COLO668 (cell line): ENCODE results near the gene GLDN.

Experiments used
- DNase-seq: peaks from one replicate; lab custom pipeline; 2025; ENCODE audit not compliant: unreplicated experiment; lab: John Stamatoyannopoulos, UW

The GLDN gene

DNA sequence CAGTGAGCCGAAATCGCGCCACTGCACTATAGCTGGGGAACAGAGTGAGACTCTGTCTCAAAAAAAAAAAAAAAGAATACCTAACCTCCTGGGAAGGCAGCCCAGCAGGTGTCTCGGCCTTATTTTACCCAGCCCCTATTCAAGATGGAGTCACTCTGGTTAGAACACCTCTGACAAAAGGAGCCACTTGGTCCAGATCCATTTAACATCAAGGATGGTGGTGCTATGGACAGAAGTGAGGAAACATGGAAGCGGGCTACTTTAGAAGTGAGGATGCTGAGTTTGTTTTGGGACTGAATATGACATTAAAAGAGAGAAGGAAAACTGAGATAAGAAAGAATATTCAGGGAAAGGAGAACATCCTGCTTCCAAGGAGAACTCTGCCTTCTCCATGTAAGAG is 14.7 kb downstream of the GLDN start:
- no peak for DNase-seq

GRCh38 chr15:51356983-51357382 is 15.5 kb downstream of the GLDN start:
- no peak for DNase-seq

- no peak for DNase-seq
These were observed 18.5 kb downstream of the GLDN start for GRCh38 chr15:51359981-51360380.

DNA sequence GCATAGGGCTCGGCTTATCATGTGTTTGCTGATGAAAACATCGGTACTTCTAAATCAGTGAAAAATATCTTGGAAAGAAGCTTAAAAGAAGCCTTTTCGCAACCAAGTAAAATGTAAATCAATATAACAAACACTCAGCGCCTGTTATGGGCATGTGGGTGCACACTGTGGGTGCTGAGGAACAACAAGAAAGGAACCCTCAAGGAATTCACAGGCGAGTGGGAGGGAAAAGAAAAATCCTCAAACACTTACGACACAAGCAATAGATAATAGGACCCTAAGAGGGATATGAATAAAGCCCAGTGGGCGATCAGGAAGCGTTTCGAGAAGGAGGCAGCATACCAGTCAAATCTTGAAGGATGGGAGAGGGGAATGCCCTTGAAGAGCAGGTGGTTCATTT is 21.9 kb downstream of the GLDN start:
- DNase-seq: no peak

DNA sequence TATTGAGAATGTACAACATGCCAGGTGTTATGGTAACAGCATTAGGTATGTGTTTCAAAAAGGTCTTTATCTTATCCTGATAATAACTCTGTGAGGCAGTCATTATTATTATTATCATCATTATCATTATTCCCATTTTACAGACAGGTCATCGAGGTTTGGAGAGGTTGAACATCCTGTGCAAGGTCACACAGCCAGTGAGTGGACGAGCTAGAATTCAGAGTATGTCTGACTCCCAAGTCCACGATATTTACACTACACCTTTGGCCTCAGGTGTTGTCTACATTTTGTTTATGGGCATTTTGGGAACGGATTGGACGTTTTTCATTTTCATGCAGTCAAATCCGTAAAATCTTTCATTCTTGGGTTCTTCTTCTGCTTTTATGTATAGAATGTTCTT is 24.0 kb downstream of the GLDN start:
- DNase-seq: no peak

GRCh38 chr15:51366071-51366470 is 24.6 kb downstream of the GLDN start:
- no peak for DNase-seq

DNA sequence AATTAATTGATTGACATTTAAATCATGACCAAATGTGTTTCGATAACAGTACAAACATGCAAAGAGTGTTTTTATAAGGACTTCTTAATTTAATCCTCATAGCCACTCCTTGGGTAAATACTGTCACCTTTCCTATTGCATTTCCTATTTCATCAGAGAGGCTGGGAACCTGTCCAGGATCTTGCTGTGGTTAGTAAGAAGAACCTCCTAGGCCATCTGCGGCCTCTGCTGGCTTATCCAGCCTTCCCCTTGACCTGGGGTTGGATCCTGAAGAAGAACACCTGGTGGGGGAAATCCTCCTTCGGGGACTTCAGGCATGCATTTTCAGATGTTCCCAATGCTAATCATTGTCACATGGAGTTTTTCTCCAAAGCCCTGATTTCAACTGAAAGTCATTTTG is 25.5 kb downstream of the GLDN start:
- peak; percentile 9 for DNase-seq

- no peak for DNase-seq
These were observed 26.0 kb downstream of the GLDN start for GRCh38 chr15:51367322-51367976.

GRCh38 chr15:51368307-51368706 is 26.9 kb downstream of the GLDN start:
- no peak for DNase-seq

- no peak for DNase-seq
These were observed 27.4 kb downstream of the GLDN start for GRCh38 chr15:51368751-51369450.

GRCh38 chr15:51369451-51369761 is 28.0 kb downstream of the GLDN start:
- no peak for DNase-seq

- DNase-seq: no peak
These were observed 29.8 kb downstream of the GLDN start for GRCh38 chr15:51371266-51371665.

DNA sequence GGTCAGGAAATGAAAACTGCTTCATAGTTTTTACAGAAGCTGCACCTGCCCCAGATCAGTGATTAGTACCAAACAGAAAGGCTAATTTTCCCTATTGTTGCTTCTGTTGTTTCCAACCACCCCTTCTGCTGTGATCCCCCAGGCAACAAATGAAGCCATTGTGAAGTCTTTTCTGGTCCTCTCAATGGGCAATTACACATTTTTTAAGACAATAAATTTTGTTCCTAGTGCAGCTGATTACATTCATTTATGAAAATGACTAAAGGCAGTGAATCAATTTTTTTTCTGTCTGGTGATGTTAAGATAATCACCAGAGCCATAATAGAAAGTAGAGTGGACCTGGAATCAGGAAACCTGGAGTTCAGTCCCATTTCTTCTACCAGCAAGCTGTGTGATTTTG is 32.7 kb downstream of the GLDN start:
- no peak for DNase-seq

DNA sequence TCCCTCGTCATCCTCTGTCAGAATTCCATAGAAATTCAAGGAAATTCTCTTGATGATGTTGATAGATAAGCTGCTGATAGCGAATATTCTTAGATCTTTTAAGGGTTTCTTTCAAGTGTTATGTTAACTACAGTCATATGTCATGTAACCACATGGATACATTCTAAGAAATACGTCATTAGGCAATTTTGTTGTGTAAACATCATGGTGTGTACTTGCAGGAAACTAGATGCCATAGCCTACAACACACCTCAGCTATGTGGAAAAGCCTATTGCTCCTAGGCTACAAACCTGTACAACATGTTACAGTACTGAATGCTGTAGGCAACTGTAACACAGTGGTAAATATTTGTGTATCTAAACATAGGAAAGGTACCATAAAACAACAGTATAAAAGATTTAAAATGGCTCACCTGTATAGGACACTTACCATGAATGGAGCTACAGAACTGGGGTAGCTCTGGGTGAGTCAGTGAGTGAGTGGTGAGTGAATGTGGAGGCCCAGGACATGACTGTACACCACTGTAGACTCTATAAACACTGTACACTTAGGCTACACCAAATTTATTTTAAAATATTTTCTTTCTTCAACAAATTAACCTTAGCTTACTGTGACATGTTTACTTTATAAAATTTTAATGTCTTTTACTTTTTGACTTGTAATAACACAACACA is 34.6 kb downstream of the GLDN start:
- no peak for DNase-seq

GRCh38 chr15:51377038-51377786 is 35.8 kb downstream of the GLDN start:
- no peak for DNase-seq

DNA sequence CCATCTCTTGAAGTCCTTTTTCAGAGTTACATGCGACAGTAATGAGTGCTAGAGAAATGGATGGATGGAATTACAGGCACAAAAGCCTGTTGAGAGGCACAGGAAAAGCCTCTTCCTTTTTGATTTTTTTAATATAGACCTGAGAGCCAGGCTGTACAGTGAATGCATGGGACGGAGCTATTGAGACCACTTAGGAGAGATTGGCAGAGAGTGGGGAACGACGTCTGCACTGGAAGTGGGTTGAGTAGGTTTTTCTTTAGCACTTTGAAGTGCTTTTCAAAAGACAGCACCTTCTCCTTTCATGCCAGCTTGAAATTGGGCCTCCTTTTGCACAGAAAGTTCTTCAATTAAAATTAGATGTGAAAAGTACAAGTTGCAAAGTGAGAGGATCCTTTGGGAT is 37.0 kb downstream of the GLDN start:
- DNase-seq: no peak

GRCh38 chr15:51379390-51379789 is 37.9 kb downstream of the GLDN start:
- no peak for DNase-seq

GRCh38 chr15:51380999-51381806 is 39.7 kb downstream of the GLDN start:
- DNase-seq: peak; percentile 56

- DNase-seq: peak; percentile 9
These were observed 41.3 kb downstream of the GLDN start for GRCh38 chr15:51382787-51383186.

DNA sequence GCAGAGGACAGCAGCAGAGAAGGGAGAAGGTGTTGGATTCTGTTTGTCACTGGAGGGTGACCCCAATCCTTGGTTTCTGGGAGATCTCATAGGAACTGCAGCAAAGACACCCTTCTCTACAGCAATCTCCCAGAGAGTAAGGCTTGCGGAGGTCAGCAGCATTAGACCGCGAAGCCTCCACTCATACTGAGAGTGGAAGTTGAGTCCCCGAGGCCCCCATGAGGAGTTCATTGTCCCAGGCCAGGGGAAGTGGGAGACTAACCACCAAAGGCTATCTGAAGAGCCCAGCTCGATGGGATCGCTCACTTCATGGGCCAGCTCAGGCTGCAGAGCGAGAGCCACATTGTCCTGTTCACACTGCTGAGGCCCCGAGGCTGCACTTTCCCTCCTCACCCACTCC is 44.6 kb downstream of the GLDN start:
- DNase-seq: no peak

- no peak for DNase-seq
These were observed 45.0 kb downstream of the GLDN start for GRCh38 chr15:51386486-51386885.
